Spleen (tissue), 11 donors: Measurements from ENCODE around the gene KIFC3. TPM values are rescaled to one million over a fixed set of nuclear protein-coding genes. Genes with fewer than 3 reads are reported as not detected.
"Not testable (repeated sequence)": the region's sequence is repeated elsewhere in the genome, so short reads cannot be mapped to it uniquely, and the experiment has no call there.

ENCODE experiments used
- DNase-seq: peaks from one replicate; pipeline ENCODE4 v3.0.0-alpha.2; 2020
- H3K27ac ChIP-seq, 8 donors: fragments of 200-600 bp; sonication (generic) in 7 of 8; 1 replicate in 4 of 8; 2 replicates in 4 of 8; pipeline versions ENCODE4 v1.5.0 to v1.8.0; 2016 to 2021; ENCODE audit warnings: inconsistent platforms in 4 of 8, mild to moderate bottlenecking in 4 of 8, moderate library complexity in 1 of 8
- H3K27me3 ChIP-seq, 7 donors: fragments of 200-600 bp; sonication (generic) in 6 of 7; replicated peaks in 1 of 7; 1 replicate in 4 of 7; 2 replicates in 3 of 7; pipeline versions ENCODE4 v1.5.0 to v1.8.0; 2016 to 2021; ENCODE audit warnings: inconsistent platforms in 3 of 7, mild to moderate bottlenecking in 1 of 7
- H3K36me3 ChIP-seq, 6 donors: fragments of 200-600 bp; sonication (generic) in 5 of 6; 1 replicate in 4 of 6; 2 replicates in 2 of 6; pipeline versions ENCODE4 v1.5.0 to v1.8.0; 2016 to 2021; ENCODE audit warnings: inconsistent platforms in 2 of 6
- H3K4me1 ChIP-seq, 6 donors: fragments of 200-600 bp; sonication (generic) in 5 of 6; 1 replicate in 3 of 6; 2 replicates in 3 of 6; pipeline versions ENCODE4 v1.5.0 to v1.8.0; 2016 to 2021; ENCODE audit warnings: inconsistent platforms in 3 of 6
- H3K4me3 ChIP-seq, 8 donors: fragments of 200-600 bp; sonication (generic) in 7 of 8; 1 replicate in 4 of 8; 2 replicates in 4 of 8; pipeline versions ENCODE4 v1.5.0 to v1.8.0; 2016 to 2021; ENCODE audit warnings: inconsistent platforms in 4 of 8, mild to moderate bottlenecking in 4 of 8, moderate library complexity in 2 of 8
- H3K9me3 ChIP-seq, 8 donors: fragments of 200-600 bp; sonication (generic) in 7 of 8; 1 replicate in 4 of 8; 2 replicates in 4 of 8; pipeline versions ENCODE4 v1.5.0 to v1.8.0; 2016 to 2021; ENCODE audit warnings: inconsistent platforms in 4 of 8
- CTCF ChIP-seq, 11 experiments: fragments of 200-600 bp in 7 of 11; fragments of 450-650 bp in 4 of 11; sonication (generic) in 4 of 11; IDR thresholded peaks in 8 of 11; conservative IDR thresholded peaks in 3 of 11; 1 replicate in 7 of 11; 2 replicates in 4 of 11; pipeline versions ENCODE4 v1.4.0 to v1.8.0; 2016 to 2021; ENCODE audit warnings: antibody characterized with exemption in 11 of 11, inconsistent platforms in 4 of 11, mild to moderate bottlenecking in 1 of 11
- POLR2A ChIP-seq, 3 donors: fragments of 450-650 bp; IDR thresholded peaks; one replicate each; pipeline ENCODE4 v1.5.1; 2017; ENCODE audit warnings: antibody characterized with exemption in 3 of 3, mild to moderate bottlenecking in 1 of 3
- POLR2AphosphoS5 ChIP-seq, 3 donors: sonication (generic); formaldehyde crosslinking; IDR thresholded peaks; one replicate each; pipeline ENCODE4 v1.5.1; 2017; ENCODE audit warnings: antibody characterized with exemption in 3 of 3
- WGBS, 5 donors: extraction: QIAGEN DNeasy Blood & Tissue Kit in 3 of 5; methylation state at CpG; one replicate each; pipeline versions ENCODE4 v1.1.5 to v1.1.7; 2013 to 2018; 5-methylcytosine and 5-hydroxymethylcytosine counted together
- intact Hi-C: fragments of 100-400 bp; cut with DNase I; formaldehyde crosslinking; loops from one replicate; pipeline ENCODE4 v1.15.0; 2023; ENCODE audit warnings: low total_unique reads
- polyA plus RNA-seq, 3 donors: library from polyadenylated mRNA; stranded (reverse); fragments of 200-250 nt; gene quantifications; one replicate each; pipeline ENCODE4 v1.2.1, GENCODE V29; 2013
- total RNA-seq, 7 donors: library from RNA; depleted of rRNA in 3 of 7; stranded (reverse); fragments of >200 nt in 3 of 7; fragmentation: NEBNext Ultra II Directional in 4 of 7; extraction: Animal tissue kit (Norgen Biotek cat#: 25700) in 4 of 7; gene quantifications; one replicate each; pipeline versions ENCODE4 v1.1.0 to v1.2.1, GENCODE V29; 2016 to 2021
- donor health status: healthy with polysubstance abuse.
- donor health status: DM: no; HTN: no; CAD: no; lungs with moderate emphysema.
- donor health status: DM: no; HTN: no; CAD: no.
- donor health status: Bipolar disorder and iron deficiency.
- donor health status: healthy.
- donor health status: DM: no; HTN: no; CAD: no.
- donor health status: DM: yes; HTN: yes; CAD: no.

Gene KIFC3
- total and polyA plus RNA-seq, 10 donors = 4.6 to 61.5 (median 42.6) TPM

GRCh38 chr16:57840833-57841232 lies 38.5 kb upstream of the KIFC3 start:
- peak; percentile 30 for DNase-seq
- H3K4me1 ChIP-seq = no peaks in the 10 kb centered on the region
- H3K27ac ChIP-seq = no peak overlapping the region
- no peak for TF ChIP-seq POLR2A (IDR thresholded peaks at IDR 0.05)
- no peak for TF ChIP-seq POLR2AphosphoS5 (IDR thresholded peaks at IDR 0.05)
- TF ChIP-seq CTCF (IDR thresholded peaks at IDR 0.05 in 8 of 11, conservative IDR thresholded peaks at IDR 0.05 in 3 of 11) = no peak
- H3K27me3 ChIP-seq = peaks cover 0 to 5% (median 0%) of the 10 kb centered on the region in 7 donors
- no peak overlapping the region for H3K4me3 ChIP-seq
- 86 to 94% (median 92%) methylated on average over 8 of the region's 8 CpGs for WGBS, 5 donors
- no peaks in the 10 kb centered on the region for H3K9me3 ChIP-seq
- intact Hi-C loops = no loop called here
- no peaks in the 10 kb centered on the region for H3K36me3 ChIP-seq

- Histone ChIP-seq H3K27ac (no peak overlapping the region), H3K9me3 (no peaks in the 10 kb centered on the region), H3K36me3 (no peaks in the 10 kb centered on the region), H3K27me3 (peaks cover 0 to 18% (median 0%) of the 10 kb centered on the region in 7 donors), H3K4me1 (no peaks in the 10 kb centered on the region), H3K4me3 (no peak overlapping the region)
- WGBS, 5 donors = 79 to 86% (median 81%) methylated on average over 13 of the region's 13 CpGs
- DNase-seq = peak; percentile 28
- TF ChIP-seq POLR2A (IDR thresholded peaks at IDR 0.05) (no peak), POLR2AphosphoS5 (IDR thresholded peaks at IDR 0.05) (no peak), CTCF (IDR thresholded peaks at IDR 0.05 in 8 of 11, conservative IDR thresholded peaks at IDR 0.05 in 3 of 11) (no peak)
- intact Hi-C loops = no loop called here
Observed at GRCh38 chr16:57838161-57838560, 35.9 kb upstream of the KIFC3 start.

GRCh38 chr16:57837305-57838125 lies 35.2 kb upstream of the KIFC3 start:
- peak; percentile 31 for DNase-seq
- no peak for TF ChIP-seq CTCF (IDR thresholded peaks at IDR 0.05 in 8 of 11, conservative IDR thresholded peaks at IDR 0.05 in 3 of 11)
- TF ChIP-seq POLR2AphosphoS5 (IDR thresholded peaks at IDR 0.05) = no peak
- TF ChIP-seq POLR2A (IDR thresholded peaks at IDR 0.05) = no peak
- H3K9me3 ChIP-seq = no peaks in the 10 kb centered on the region
- H3K4me1 ChIP-seq = no peaks in the 10 kb centered on the region
- no peak overlapping the region for H3K4me3 ChIP-seq
- 80 to 89% (median 84%) methylated on average over 10 of the region's 10 CpGs for WGBS, 5 donors
- intact Hi-C loops = no loop called here
- no peak overlapping the region for H3K27ac ChIP-seq
- H3K36me3 ChIP-seq = no peaks in the 10 kb centered on the region
- H3K27me3 ChIP-seq = peaks cover 0 to 24% (median 0%) of the 10 kb centered on the region in 7 donors

GRCh38 chr16:57835439-57835838 lies 33.1 kb upstream of the KIFC3 start:
- H3K36me3 ChIP-seq, H3K4me1 ChIP-seq, H3K4me3 ChIP-seq, H3K27ac ChIP-seq, H3K9me3 ChIP-seq, intact Hi-C loops: not testable (repeated sequence)
- DNase-seq = peak; percentile 15
- H3K27me3 ChIP-seq = peaks cover 0 to 24% (median 0%) of the 10 kb centered on the region in 7 donors
- 84 to 97% (median 94%) methylated on average over 4 of the region's 4 CpGs for WGBS, 5 donors
